SK-N-SH (cell line): ENCODE measurements around the gene USP2. TPM values are rescaled to one million over a fixed set of nuclear protein-coding genes. Genes with fewer than 3 reads are reported as not detected.

Experiments
- CTCF ChIA-PET: fragments of 300-600, 350-600 bp; formaldehyde crosslinking; extraction: SDS; loops from one replicate; lab custom pipeline; 2021; lab: Yijun Ruan, JAX
- POLR2A ChIA-PET: fragments of 350-600 bp; sonication (Branson Sonifier 250); formaldehyde crosslinking; extraction: SDS; loops from one replicate; lab custom pipeline; 2020; ENCODE audit warnings: antibody characterized with exemption, inconsistent platforms; lab: Yijun Ruan, JAX
- DNase-seq: peaks from one replicate; pipeline ENCODE4 v3.0.0; 2012
- H2AFZ ChIP-seq: fragments of 200-600 bp; sonication (generic); 2 replicates; pipeline ENCODE4 v1.8.1; 2016; ENCODE audit warnings: antibody characterized with exemption, mild to moderate bottlenecking, low read depth
- H3F3A ChIP-seq: fragments of 200-600 bp; sonication (generic); replicated peaks from 2 replicates; pipeline ENCODE3; 2016; ENCODE audit warnings: antibody characterized with exemption, mild to moderate bottlenecking; ENCODE audit not compliant: insufficient read depth
- H3K27ac ChIP-seq, 2 experiments: fragments of 200-500 bp in 1 of 2; fragments of 200-600 bp in 1 of 2; sonication (Bioruptor generic) in 1 of 2; sonication (generic), shearing (Covaris generic) in 1 of 2; 2 replicates each; pipeline versions ENCODE4 v1.5.1 to v1.6.1; 2014 to 2016; ENCODE audit warnings: low read depth in 2 of 2, inconsistent platforms in 1 of 2, low read length in 1 of 2, mild to moderate bottlenecking in 1 of 2, mixed read lengths in 1 of 2
- H3K27me3 ChIP-seq: fragments of 200-600 bp; sonication (generic), shearing (Covaris generic); 2 replicates; pipeline ENCODE4 v1.6.1; 2016; ENCODE audit warnings: mixed run types; ENCODE audit not compliant: insufficient read depth
- H3K36me3 ChIP-seq, 2 experiments: fragments of 200-500 bp in 1 of 2; fragments of 200-600 bp in 1 of 2; sonication (Bioruptor generic) in 1 of 2; sonication (generic) in 1 of 2; replicated peaks in 1 of 2; 2 replicates each; pipeline versions ENCODE3 to v1.5.1; 2014 to 2016; ENCODE audit warnings: low read length in 1 of 2, mild to moderate bottlenecking in 1 of 2; ENCODE audit not compliant: insufficient read depth in 2 of 2, control insufficient read depth in 1 of 2
- H3K4me1 ChIP-seq, 2 experiments: fragments of 200-500 bp in 1 of 2; fragments of 200-600 bp in 1 of 2; sonication (Bioruptor generic) in 1 of 2; sonication (generic), shearing (Covaris generic) in 1 of 2; 2 replicates each; pipeline versions ENCODE4 v1.5.1 to v1.6.1; 2014 to 2016; ENCODE audit warnings: low read depth in 1 of 2, low read length in 1 of 2, mixed run types in 1 of 2; ENCODE audit not compliant: insufficient read depth in 2 of 2, control insufficient read depth in 1 of 2
- H3K4me2 ChIP-seq: fragments of 200-600 bp; sonication (generic), shearing (Covaris generic); 2 replicates; pipeline ENCODE4 v1.6.1; 2017; ENCODE audit warnings: mixed run types
- H3K4me3 ChIP-seq, 2 experiments: fragments of 200-500 bp in 1 of 2; fragments of 200-600 bp in 1 of 2; sonication (Bioruptor generic) in 1 of 2; sonication (generic), shearing (Covaris generic) in 1 of 2; 2 replicates each; pipeline versions ENCODE4 v1.5.1 to v1.8.1; 2014 to 2016; ENCODE audit warnings: low read depth in 2 of 2, inconsistent platforms in 1 of 2, low read length in 1 of 2, mild to moderate bottlenecking in 1 of 2, mixed read lengths in 1 of 2, moderate library complexity in 1 of 2
- H3K79me2 ChIP-seq: fragments of 200-600 bp; sonication (generic); 2 replicates; pipeline ENCODE4 v1.8.1; 2017; ENCODE audit warnings: mild to moderate bottlenecking; ENCODE audit not compliant: insufficient read depth
- H3K9ac ChIP-seq: fragments of 200-600 bp; sonication (generic); 2 replicates; pipeline ENCODE4 v1.6.1; 2017; ENCODE audit warnings: mixed run types
- H3K9me2 ChIP-seq: fragments of 200-600 bp; sonication (generic); 2 replicates; pipeline ENCODE4 v1.6.1; 2017; ENCODE audit warnings: mixed run types
- H3K9me3 ChIP-seq: fragments of 200-600 bp; sonication (generic); 2 replicates; pipeline ENCODE4 v1.6.1; 2017; ENCODE audit warnings: mixed run types, mild to moderate bottlenecking, moderate library complexity
- H4K20me1 ChIP-seq: fragments of 200-600 bp; sonication (generic); 2 replicates; pipeline ENCODE4 v1.6.1; 2017; ENCODE audit warnings: mild to moderate bottlenecking, mixed run types; ENCODE audit not compliant: insufficient read depth
- GATA2 ChIP-seq: sonication (generic); formaldehyde crosslinking; IDR thresholded peaks from 2 replicates; pipeline ENCODE4 v1.5.0; 2020; ENCODE audit warnings: mild to moderate bottlenecking, missing genetic modification reagents
- IRF3 ChIP-seq: fragments of 150-350 bp; IDR thresholded peaks from 2 replicates; pipeline ENCODE4 v1.6.1; 2016; ENCODE audit warnings: mild to moderate bottlenecking, low read depth, low read length
- POLR2AphosphoS5 ChIP-seq: IDR thresholded peaks from 2 replicates; pipeline ENCODE4 v1.6.1; 2012; ENCODE audit warnings: low read depth, low read length
- RFX5 ChIP-seq: IDR thresholded peaks from 2 replicates; pipeline ENCODE4 v1.6.1; 2012; ENCODE audit warnings: mild to moderate bottlenecking, improper control_type of control experiment, low read length
- SMC3 ChIP-seq: IDR thresholded peaks from 2 replicates; pipeline ENCODE4 v1.6.1; 2012; ENCODE audit warnings: low read depth, low read length, improper control_type of control experiment
- YY1 ChIP-seq: IDR thresholded peaks from 2 replicates; pipeline ENCODE4 v1.4.0; 2012; ENCODE audit warnings: low read depth, mild to moderate bottlenecking
- WGBS: methylation state at CpG from one replicate; pipeline ENCODE4 v1.1.6; 2017; ENCODE audit warnings: low lambda C conversion rate; 5-methylcytosine and 5-hydroxymethylcytosine counted together
- polyA plus RNA-seq, 3 experiments: library from polyadenylated mRNA; depleted of rRNA; stranded (reverse); fragments of >200 nt; gene quantifications; 2 replicates each; pipeline ENCODE4 v1.2.3, GENCODE V29; 2012
- TF ChIP-seq, protein P1 (sequence below): IDR thresholded peaks from 2 replicates; pipeline ENCODE4 v1.4.0; 2012; ENCODE audit warnings: low read depth, borderline replicate concordance
- TF ChIP-seq, protein P2 (sequence below): IDR thresholded peaks from 2 replicates; pipeline ENCODE4; 2012
- TF ChIP-seq, protein P3 (sequence below): fragments of 200-600 bp; sonication (generic); IDR thresholded peaks from 2 replicates; pipeline ENCODE4 v1.6.1; 2017; ENCODE audit warnings: antibody characterized with exemption, mild to moderate bottlenecking, moderate library complexity
- TF ChIP-seq, protein P4 (sequence below): IDR thresholded peaks from 2 replicates; pipeline ENCODE4 v1.6.1; 2012; ENCODE audit warnings: mild to moderate bottlenecking, low read depth, low read length, moderate library complexity

USP2 gene
- polyA plus RNA-seq, 1 of the 3 experiments (the other 2 are of a cell fraction): 0.97 TPM

DNA sequence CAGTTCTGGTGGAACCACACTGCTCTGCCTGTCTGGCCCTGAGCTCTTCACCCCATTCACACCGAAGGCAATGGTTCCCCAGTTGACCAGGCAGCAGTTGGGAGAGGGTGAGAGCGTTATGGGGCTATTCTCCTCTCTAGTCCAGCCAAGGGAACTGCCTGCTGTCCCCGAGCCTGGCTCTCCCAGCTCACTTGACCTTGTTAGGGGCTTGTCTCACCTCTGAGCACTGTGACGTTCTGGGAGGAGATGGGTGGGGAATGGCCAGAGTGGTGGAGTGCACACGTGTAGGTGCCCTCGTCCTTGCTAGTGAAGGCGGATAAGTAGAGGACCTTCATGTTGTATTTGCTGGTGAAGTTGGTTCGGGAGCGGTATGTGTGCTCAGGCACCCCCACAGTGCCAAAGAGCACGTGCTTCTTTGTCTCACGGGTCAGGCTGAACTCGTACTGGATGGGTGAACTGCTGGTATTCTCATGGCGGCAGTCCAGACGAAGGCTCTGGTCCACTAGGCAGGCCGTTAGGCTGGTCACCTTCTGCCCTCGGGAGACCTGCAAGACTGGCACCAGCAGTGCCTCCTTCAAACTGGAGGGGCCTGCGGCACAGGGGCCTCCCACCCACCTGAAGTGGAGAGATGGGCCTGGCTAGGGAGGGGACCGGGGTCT, 38.5 kb upstream of the USP2 start:
- H3F3A ChIP-seq: peaks cover 32% of the 10 kb centered on the region
- H2AFZ ChIP-seq: no peak overlapping the region
- H3K36me3 ChIP-seq: peaks cover 22 to 33% of the 10 kb centered on the region in 2 experiments
- peak overlapping the region in 1 of 2 experiments; percentile 4; a peak in 1 of 4 replicates for H3K4me3 ChIP-seq
- 92% methylated on average over 16 of the region's 18 CpGs for WGBS
- peaks cover 38% of the 10 kb centered on the region for H4K20me1 ChIP-seq
- no peaks in the 10 kb centered on the region for H3K27me3 ChIP-seq
- POLR2A ChIA-PET: no interaction called here
- H3K4me1 ChIP-seq: peaks cover 29 to 53% of the 10 kb centered on the region in 2 experiments
- TF ChIP-seq, protein P1, sequence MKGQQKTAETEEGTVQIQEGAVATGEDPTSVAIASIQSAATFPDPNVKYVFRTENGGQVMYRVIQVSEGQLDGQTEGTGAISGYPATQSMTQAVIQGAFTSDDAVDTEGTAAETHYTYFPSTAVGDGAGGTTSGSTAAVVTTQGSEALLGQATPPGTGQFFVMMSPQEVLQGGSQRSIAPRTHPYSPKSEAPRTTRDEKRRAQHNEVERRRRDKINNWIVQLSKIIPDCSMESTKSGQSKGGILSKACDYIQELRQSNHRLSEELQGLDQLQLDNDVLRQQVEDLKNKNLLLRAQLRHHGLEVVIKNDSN: no peak
- TF ChIP-seq IRF3: no peak
- TF ChIP-seq, protein P2, sequence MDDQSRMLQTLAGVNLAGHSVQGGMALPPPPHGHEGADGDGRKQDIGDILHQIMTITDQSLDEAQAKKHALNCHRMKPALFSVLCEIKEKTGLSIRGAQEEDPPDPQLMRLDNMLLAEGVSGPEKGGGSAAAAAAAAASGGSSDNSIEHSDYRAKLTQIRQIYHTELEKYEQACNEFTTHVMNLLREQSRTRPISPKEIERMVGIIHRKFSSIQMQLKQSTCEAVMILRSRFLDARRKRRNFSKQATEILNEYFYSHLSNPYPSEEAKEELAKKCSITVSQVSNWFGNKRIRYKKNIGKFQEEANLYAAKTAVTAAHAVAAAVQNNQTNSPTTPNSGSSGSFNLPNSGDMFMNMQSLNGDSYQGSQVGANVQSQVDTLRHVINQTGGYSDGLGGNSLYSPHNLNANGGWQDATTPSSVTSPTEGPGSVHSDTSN: no peak
- H3K9me2 ChIP-seq: no peaks in the 10 kb centered on the region
- peak overlapping the region; percentile 90; the same call in 1 of the 2 replicates for H3K4me2 ChIP-seq
- peak overlapping the region in 1 of 2 experiments; percentile 84; a peak in 1 of 4 replicates for H3K27ac ChIP-seq
- no peaks in the 10 kb centered on the region for H3K9me3 ChIP-seq
- peaks cover 45% of the 10 kb centered on the region for H3K79me2 ChIP-seq
- CTCF ChIA-PET: interaction anchor here (1.0 to 2.8 kb wide), 2 partner anchors 55 to 63 kb away, joined by 4 to 13 read pairs; no protein-coding TSS in a partner anchor
- no peak overlapping the region for H3K9ac ChIP-seq
- DNase-seq: no peak

DNA sequence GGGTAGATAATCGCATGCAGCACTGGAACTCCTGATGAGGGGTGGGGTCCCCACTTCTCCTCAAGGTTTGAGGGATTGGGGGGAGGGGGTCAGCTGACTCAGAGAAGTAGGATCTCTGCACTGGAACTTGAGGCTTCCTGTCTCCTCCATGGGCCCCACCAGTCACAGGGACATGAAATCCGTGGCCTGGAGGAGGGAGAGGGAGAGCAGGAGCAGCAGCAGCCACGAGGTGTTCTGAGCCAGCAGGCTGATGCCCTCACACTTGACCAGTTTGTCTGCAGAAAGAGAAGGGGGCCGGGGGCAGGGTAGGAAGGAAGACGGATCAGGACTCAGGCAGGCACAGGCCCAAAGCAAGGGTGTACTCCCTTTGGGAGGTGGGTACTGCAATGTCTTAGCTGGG, 37.8 kb upstream of the USP2 start:
- Histone ChIP-seq H4K20me1 (peaks cover 38% of the 10 kb centered on the region), H3K4me3 (no peak overlapping the region), H3K79me2 (peaks cover 45% of the 10 kb centered on the region), H2AFZ (no peak overlapping the region), H3F3A (peaks cover 32% of the 10 kb centered on the region), H3K36me3 (peaks cover 22 to 33% of the 10 kb centered on the region in 2 experiments), H3K27ac (peak overlapping the region in 1 of 2 experiments; percentile 84; a peak in 1 of 4 replicates), H3K9me3 (no peaks in the 10 kb centered on the region), H3K4me2 (no peak overlapping the region), H3K4me1 (peaks cover 29 to 46% of the 10 kb centered on the region in 2 experiments), H3K9me2 (no peaks in the 10 kb centered on the region), H3K9ac (no peak overlapping the region), H3K27me3 (no peaks in the 10 kb centered on the region)
- DNase-seq: no peak
- TF ChIP-seq POLR2AphosphoS5 (no peak), SMC3 (no peak), GATA2 (CRISPR knock-in tag) (no peak), RFX5 (no peak), YY1 (no peak)
- TF ChIP-seq, protein P3, sequence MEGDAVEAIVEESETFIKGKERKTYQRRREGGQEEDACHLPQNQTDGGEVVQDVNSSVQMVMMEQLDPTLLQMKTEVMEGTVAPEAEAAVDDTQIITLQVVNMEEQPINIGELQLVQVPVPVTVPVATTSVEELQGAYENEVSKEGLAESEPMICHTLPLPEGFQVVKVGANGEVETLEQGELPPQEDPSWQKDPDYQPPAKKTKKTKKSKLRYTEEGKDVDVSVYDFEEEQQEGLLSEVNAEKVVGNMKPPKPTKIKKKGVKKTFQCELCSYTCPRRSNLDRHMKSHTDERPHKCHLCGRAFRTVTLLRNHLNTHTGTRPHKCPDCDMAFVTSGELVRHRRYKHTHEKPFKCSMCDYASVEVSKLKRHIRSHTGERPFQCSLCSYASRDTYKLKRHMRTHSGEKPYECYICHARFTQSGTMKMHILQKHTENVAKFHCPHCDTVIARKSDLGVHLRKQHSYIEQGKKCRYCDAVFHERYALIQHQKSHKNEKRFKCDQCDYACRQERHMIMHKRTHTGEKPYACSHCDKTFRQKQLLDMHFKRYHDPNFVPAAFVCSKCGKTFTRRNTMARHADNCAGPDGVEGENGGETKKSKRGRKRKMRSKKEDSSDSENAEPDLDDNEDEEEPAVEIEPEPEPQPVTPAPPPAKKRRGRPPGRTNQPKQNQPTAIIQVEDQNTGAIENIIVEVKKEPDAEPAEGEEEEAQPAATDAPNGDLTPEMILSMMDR: no peak
- TF ChIP-seq, protein P1: no peak
- TF ChIP-seq, protein P4, sequence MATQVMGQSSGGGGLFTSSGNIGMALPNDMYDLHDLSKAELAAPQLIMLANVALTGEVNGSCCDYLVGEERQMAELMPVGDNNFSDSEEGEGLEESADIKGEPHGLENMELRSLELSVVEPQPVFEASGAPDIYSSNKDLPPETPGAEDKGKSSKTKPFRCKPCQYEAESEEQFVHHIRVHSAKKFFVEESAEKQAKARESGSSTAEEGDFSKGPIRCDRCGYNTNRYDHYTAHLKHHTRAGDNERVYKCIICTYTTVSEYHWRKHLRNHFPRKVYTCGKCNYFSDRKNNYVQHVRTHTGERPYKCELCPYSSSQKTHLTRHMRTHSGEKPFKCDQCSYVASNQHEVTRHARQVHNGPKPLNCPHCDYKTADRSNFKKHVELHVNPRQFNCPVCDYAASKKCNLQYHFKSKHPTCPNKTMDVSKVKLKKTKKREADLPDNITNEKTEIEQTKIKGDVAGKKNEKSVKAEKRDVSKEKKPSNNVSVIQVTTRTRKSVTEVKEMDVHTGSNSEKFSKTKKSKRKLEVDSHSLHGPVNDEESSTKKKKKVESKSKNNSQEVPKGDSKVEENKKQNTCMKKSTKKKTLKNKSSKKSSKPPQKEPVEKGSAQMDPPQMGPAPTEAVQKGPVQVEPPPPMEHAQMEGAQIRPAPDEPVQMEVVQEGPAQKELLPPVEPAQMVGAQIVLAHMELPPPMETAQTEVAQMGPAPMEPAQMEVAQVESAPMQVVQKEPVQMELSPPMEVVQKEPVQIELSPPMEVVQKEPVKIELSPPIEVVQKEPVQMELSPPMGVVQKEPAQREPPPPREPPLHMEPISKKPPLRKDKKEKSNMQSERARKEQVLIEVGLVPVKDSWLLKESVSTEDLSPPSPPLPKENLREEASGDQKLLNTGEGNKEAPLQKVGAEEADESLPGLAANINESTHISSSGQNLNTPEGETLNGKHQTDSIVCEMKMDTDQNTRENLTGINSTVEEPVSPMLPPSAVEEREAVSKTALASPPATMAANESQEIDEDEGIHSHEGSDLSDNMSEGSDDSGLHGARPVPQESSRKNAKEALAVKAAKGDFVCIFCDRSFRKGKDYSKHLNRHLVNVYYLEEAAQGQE: no peak
- WGBS: 93% methylated on average over 5 of the region's 5 CpGs
- CTCF ChIA-PET: interaction anchor here (1.0 to 2.8 kb wide), 2 partner anchors 55 to 63 kb away, joined by 4 to 13 read pairs; no protein-coding TSS in a partner anchor
- POLR2A ChIA-PET: no interaction called here
